Liver (tissue), 9 donors: Measurements from ENCODE around the gene FBXW2. TPM values are rescaled to one million over a fixed set of nuclear protein-coding genes. Genes with fewer than 3 reads are reported as not detected.
A peak's percentile ranks its signal among the peaks of the same experiment; 100 is the strongest.

ENCODE experiments used
- DNase-seq: peaks from one replicate; pipeline ENCODE4 v3.0.0-alpha.2; 2017; ENCODE audit warnings: low spot score
- H3K27ac ChIP-seq, 2 donors: one replicate each; pipeline ENCODE4 v1.7.0; 2013; ENCODE audit warnings: inconsistent platforms in 2 of 2, low read length in 2 of 2, control low read depth in 1 of 2, low read depth in 1 of 2, mild to moderate bottlenecking in 1 of 2
- H3K27me3 ChIP-seq, 4 donors: one replicate each; pipeline versions ENCODE4 v1.6.1 to v1.7.0; 2013; ENCODE audit warnings: low read length in 3 of 4, inconsistent platforms in 1 of 4, mild to moderate bottlenecking in 1 of 4, moderate library complexity in 1 of 4; ENCODE audit not compliant: control insufficient read depth in 4 of 4, insufficient read depth in 4 of 4
- H3K36me3 ChIP-seq, 4 donors: one replicate each; pipeline versions ENCODE4 v1.6.1 to v1.7.0; 2013; ENCODE audit warnings: low read length in 3 of 4, mild to moderate bottlenecking in 3 of 4, low read depth in 1 of 4, moderate library complexity in 1 of 4; ENCODE audit not compliant: control insufficient read depth in 4 of 4, insufficient read depth in 3 of 4
- H3K4me1 ChIP-seq, 4 donors: one replicate each; pipeline versions ENCODE4 v1.6.1 to v1.7.0; 2013; ENCODE audit warnings: low read length in 3 of 4, mild to moderate bottlenecking in 3 of 4, moderate library complexity in 1 of 4; ENCODE audit not compliant: control insufficient read depth in 4 of 4, insufficient read depth in 4 of 4
- H3K4me3 ChIP-seq, 3 donors: one replicate each; pipeline versions ENCODE4 v1.6.1 to v1.7.0; 2013; ENCODE audit warnings: low read length in 3 of 3, control low read depth in 1 of 3, low read depth in 1 of 3, mild to moderate bottlenecking in 1 of 3
- H3K9ac ChIP-seq, 2 donors: one replicate each; pipeline ENCODE4 v1.7.0; 2013; ENCODE audit warnings: low read length in 2 of 2, mild to moderate bottlenecking in 2 of 2, moderate library complexity in 2 of 2, control low read depth in 1 of 2, low read depth in 1 of 2
- H3K9me3 ChIP-seq, 4 donors: one replicate each; pipeline versions ENCODE4 v1.6.1 to v1.7.0; 2013; ENCODE audit warnings: low read length in 3 of 4; ENCODE audit not compliant: control insufficient read depth in 4 of 4
- CTCF ChIP-seq: fragments of 150-350 bp; IDR thresholded peaks from 2 replicates; pipeline ENCODE4 v1.5.1; 2017; ENCODE audit warnings: improper control_type of control experiment, low read depth, low read length; ENCODE audit not compliant: missing input control
- EGR1 ChIP-seq, 2 donors: IDR thresholded peaks; 2 replicates each; pipeline ENCODE4 v1.6.1; 2016 to 2018; ENCODE audit warnings: antibody characterized with exemption in 2 of 2, low read depth in 2 of 2
- FOXA1 ChIP-seq: IDR thresholded peaks from 2 replicates; pipeline ENCODE4 v1.6.1; 2016; ENCODE audit warnings: antibody characterized with exemption
- GABPA ChIP-seq, 2 donors: IDR thresholded peaks in 1 of 2; conservative IDR thresholded peaks in 1 of 2; 2 replicates each; pipeline ENCODE4 v1.6.1; 2016; ENCODE audit warnings: antibody characterized with exemption in 2 of 2, mild to moderate bottlenecking in 1 of 2, moderate library complexity in 1 of 2
- HNF4A ChIP-seq, 2 donors: conservative IDR thresholded peaks; 2 replicates each; pipeline ENCODE4 v1.6.1; 2016; ENCODE audit warnings: antibody characterized with exemption in 2 of 2, mild to moderate bottlenecking in 2 of 2
- HNF4G ChIP-seq: IDR thresholded peaks from 2 replicates; pipeline ENCODE4 v1.6.1; 2016; ENCODE audit warnings: antibody characterized with exemption
- JUND ChIP-seq, 2 donors: IDR thresholded peaks; 2 replicates each; pipeline ENCODE4 v1.6.1; 2016; ENCODE audit warnings: antibody characterized with exemption in 2 of 2
- NR2F2 ChIP-seq: IDR thresholded peaks from 2 replicates; pipeline ENCODE4 v1.6.1; 2016; ENCODE audit warnings: antibody characterized with exemption
- RAD21 ChIP-seq, 2 donors: IDR thresholded peaks; 2 replicates each; pipeline ENCODE4 v1.6.1; 2016; ENCODE audit warnings: antibody characterized with exemption in 2 of 2, mild to moderate bottlenecking in 2 of 2
- RXRA ChIP-seq, 2 donors: IDR thresholded peaks; 2 replicates each; pipeline ENCODE4 v1.6.1; 2017 to 2018; ENCODE audit warnings: antibody characterized with exemption in 2 of 2, mild to moderate bottlenecking in 1 of 2
- SP1 ChIP-seq: IDR thresholded peaks from 2 replicates; pipeline ENCODE4 v1.6.1; 2018; ENCODE audit warnings: antibody characterized with exemption, mild to moderate bottlenecking
- TAF1 ChIP-seq: conservative IDR thresholded peaks from 2 replicates; pipeline ENCODE4 v1.6.1; 2016; ENCODE audit warnings: antibody characterized with exemption, mild to moderate bottlenecking
- WGBS: extraction: QIAGEN DNeasy Blood & Tissue Kit; methylation state at CpG from one replicate; pipeline ENCODE4 v1.1.7; 2013; 5-methylcytosine and 5-hydroxymethylcytosine counted together
- polyA plus RNA-seq, 2 donors: library from polyadenylated mRNA; stranded (reverse) in 1 of 2; unstranded in 1 of 2; fragments of 200-250 nt in 1 of 2; fragments of >200 nt in 1 of 2; fragmentation: Nextera tagmentation in 1 of 2; extraction: Ambion mirVana in 1 of 2; gene quantifications; one replicate each; pipeline versions ENCODE4 v1.2.1 to v1.2.3, GENCODE V29; 2013 to 2015
- total RNA-seq, 2 donors: library from RNA; depleted of rRNA; stranded (reverse); fragments of >200 nt; gene quantifications; one replicate each; pipeline ENCODE4 v1.2.3, GENCODE V29; 2014
- TF ChIP-seq, protein P1 (sequence below): IDR thresholded peaks from 2 replicates; pipeline ENCODE4 v1.6.1; 2016; ENCODE audit warnings: antibody characterized with exemption
- TF ChIP-seq, protein P2 (sequence below): IDR thresholded peaks from 2 replicates; pipeline ENCODE4 v1.6.1; 2016; ENCODE audit warnings: antibody characterized with exemption
- TF ChIP-seq, protein P3 (sequence below): IDR thresholded peaks from 2 replicates; pipeline ENCODE4 v1.6.1; 2016; ENCODE audit warnings: antibody characterized with exemption, mild to moderate bottlenecking
- TF ChIP-seq, protein P4 (sequence below): IDR thresholded peaks from 2 replicates; pipeline ENCODE4 v1.6.1; 2016; ENCODE audit warnings: antibody characterized with exemption
- donor health status: healthy.
- donor health status: healthy.
- donor health status: healthy.
- donor health status: healthy.
- donor health status: healthy.

Gene FBXW2
- total and polyA plus RNA-seq, 4 donors = 7.0 to 40.9 (median 22.5) TPM

GRCh38 chr9:120716483-120716882 is 76.7 kb downstream of the FBXW2 start (continued):
- TF ChIP-seq HNF4A (conservative IDR thresholded peaks at IDR 0.05) = no peak

- H3K9ac ChIP-seq = no peak overlapping the region
- DNase-seq = no peak
Measured at GRCh38 chr9:120715389-120715924, 77.8 kb downstream of the FBXW2 start.

DNA sequence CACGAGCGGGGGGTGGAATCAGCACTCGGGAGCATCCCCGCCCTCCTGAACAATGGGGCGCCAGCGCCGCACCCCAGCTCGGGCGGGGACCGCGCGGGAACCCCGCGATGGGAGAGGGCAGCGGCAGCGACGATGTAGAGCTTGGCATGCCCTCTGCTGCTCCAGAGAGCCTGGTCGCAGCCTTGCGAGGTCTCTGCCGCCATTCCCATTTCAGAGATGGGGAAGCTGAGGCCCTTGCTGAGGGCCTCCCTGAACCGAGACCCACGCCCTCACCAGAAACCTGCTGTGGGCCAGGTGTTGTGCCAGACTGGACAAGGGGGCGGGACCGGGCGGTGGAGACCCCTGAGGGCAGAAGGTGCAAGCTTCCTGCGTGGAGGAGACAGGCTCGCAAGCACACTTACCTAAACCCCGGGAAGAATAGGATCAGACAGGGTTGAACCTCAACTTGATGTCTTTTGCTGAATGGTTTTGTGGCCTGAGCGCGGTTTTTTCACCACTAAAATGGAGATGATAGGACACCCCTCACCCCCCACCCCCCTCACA is 78.3 kb downstream of the FBXW2 start:
- DNase-seq = no peak
- TF ChIP-seq, protein P1, sequence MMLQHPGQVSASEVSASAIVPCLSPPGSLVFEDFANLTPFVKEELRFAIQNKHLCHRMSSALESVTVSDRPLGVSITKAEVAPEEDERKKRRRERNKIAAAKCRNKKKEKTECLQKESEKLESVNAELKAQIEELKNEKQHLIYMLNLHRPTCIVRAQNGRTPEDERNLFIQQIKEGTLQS = no peak
- TF ChIP-seq SP1 (no peak), HNF4G (no peak), NR2F2 (no peak), TAF1 (no peak), RAD21 (IDR thresholded peaks at IDR 0.05) (no peak), CTCF (no peak), FOXA1 (no peak), GABPA (IDR thresholded peaks at IDR 0.05 in 1 of 2, conservative IDR thresholded peaks at IDR 0.05 in 1 of 2) (no peak), EGR1 (IDR thresholded peaks at IDR 0.05; ENCODE audit: low read depth in 2 of 2) (no peak), RXRA (IDR thresholded peaks at IDR 0.05) (no peak), JUND (IDR thresholded peaks at IDR 0.05) (no peak)
- TF ChIP-seq, protein P2, sequence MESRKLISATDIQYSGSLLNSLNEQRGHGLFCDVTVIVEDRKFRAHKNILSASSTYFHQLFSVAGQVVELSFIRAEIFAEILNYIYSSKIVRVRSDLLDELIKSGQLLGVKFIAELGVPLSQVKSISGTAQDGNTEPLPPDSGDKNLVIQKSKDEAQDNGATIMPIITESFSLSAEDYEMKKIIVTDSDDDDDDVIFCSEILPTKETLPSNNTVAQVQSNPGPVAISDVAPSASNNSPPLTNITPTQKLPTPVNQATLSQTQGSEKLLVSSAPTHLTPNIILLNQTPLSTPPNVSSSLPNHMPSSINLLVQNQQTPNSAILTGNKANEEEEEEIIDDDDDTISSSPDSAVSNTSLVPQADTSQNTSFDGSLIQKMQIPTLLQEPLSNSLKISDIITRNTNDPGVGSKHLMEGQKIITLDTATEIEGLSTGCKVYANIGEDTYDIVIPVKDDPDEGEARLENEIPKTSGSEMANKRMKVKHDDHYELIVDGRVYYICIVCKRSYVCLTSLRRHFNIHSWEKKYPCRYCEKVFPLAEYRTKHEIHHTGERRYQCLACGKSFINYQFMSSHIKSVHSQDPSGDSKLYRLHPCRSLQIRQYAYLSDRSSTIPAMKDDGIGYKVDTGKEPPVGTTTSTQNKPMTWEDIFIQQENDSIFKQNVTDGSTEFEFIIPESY = no peak
- TF ChIP-seq, protein P3, sequence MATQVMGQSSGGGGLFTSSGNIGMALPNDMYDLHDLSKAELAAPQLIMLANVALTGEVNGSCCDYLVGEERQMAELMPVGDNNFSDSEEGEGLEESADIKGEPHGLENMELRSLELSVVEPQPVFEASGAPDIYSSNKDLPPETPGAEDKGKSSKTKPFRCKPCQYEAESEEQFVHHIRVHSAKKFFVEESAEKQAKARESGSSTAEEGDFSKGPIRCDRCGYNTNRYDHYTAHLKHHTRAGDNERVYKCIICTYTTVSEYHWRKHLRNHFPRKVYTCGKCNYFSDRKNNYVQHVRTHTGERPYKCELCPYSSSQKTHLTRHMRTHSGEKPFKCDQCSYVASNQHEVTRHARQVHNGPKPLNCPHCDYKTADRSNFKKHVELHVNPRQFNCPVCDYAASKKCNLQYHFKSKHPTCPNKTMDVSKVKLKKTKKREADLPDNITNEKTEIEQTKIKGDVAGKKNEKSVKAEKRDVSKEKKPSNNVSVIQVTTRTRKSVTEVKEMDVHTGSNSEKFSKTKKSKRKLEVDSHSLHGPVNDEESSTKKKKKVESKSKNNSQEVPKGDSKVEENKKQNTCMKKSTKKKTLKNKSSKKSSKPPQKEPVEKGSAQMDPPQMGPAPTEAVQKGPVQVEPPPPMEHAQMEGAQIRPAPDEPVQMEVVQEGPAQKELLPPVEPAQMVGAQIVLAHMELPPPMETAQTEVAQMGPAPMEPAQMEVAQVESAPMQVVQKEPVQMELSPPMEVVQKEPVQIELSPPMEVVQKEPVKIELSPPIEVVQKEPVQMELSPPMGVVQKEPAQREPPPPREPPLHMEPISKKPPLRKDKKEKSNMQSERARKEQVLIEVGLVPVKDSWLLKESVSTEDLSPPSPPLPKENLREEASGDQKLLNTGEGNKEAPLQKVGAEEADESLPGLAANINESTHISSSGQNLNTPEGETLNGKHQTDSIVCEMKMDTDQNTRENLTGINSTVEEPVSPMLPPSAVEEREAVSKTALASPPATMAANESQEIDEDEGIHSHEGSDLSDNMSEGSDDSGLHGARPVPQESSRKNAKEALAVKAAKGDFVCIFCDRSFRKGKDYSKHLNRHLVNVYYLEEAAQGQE = no peak
- TF ChIP-seq, protein P4, sequence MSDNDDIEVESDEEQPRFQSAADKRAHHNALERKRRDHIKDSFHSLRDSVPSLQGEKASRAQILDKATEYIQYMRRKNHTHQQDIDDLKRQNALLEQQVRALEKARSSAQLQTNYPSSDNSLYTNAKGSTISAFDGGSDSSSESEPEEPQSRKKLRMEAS = no peak
- 16% methylated on average over 30 of the region's 30 CpGs for WGBS
- Histone ChIP-seq H3K27me3 (no peaks in the 10 kb centered on the region), H3K36me3 (no peaks in the 10 kb centered on the region), H3K4me3 (peak overlapping the region; percentile 48 to 80 (median 77)), H3K9ac (peak overlapping the region in 1 of 2 donors; percentile 75), H3K4me1 (peaks cover 5 to 50% (median 20%) of the 10 kb centered on the region in 4 donors), H3K27ac (peak overlapping the region; percentile 71 to 86), H3K9me3 (no peaks in the 10 kb centered on the region)

More at GRCh38 chr9:120715389-120715924, 77.8 kb downstream of the FBXW2 start:
- Histone ChIP-seq H3K4me1 (peaks cover 5 to 48% (median 20%) of the 10 kb centered on the region in 4 donors), H3K9me3 (no peaks in the 10 kb centered on the region), H3K27me3 (no peaks in the 10 kb centered on the region), H3K27ac (peak overlapping the region; percentile 71 to 86), H3K36me3 (no peaks in the 10 kb centered on the region), H3K4me3 (no peak overlapping the region)
- TF ChIP-seq RAD21 (IDR thresholded peaks at IDR 0.05) (peak in 1 of 2 donors; percentile 6), SP1 (peak; percentile 42), RXRA (IDR thresholded peaks at IDR 0.05) (peak; percentile 81)
- TF ChIP-seq, protein P4 = no peak
- 46% methylated on average over 14 of the region's 14 CpGs for WGBS
